Left ventricle myocardium inferior (tissue), 1 donor: Measurements from ENCODE around the gene MACROD2. TPM values are rescaled to one million over a fixed set of nuclear protein-coding genes. Genes with fewer than 3 reads are reported as not detected.
"Not testable (repeated sequence)": the region's sequence is repeated elsewhere in the genome, so short reads cannot be mapped to it uniquely, and the experiment has no call there.

Experiments used
- DNase-seq: peaks from one replicate; pipeline ENCODE4 v3.0.0-alpha.2; 2020
- H3K27ac ChIP-seq: fragments of 200-600 bp; replicated peaks from 2 replicates; pipeline ENCODE4 v1.8.0; 2021
- H3K27me3 ChIP-seq: fragments of 200-600 bp; 2 replicates; pipeline ENCODE4 v1.8.0; 2021; ENCODE audit warnings: low read depth
- H3K36me3 ChIP-seq: fragments of 200-600 bp; 2 replicates; pipeline ENCODE4 v1.8.0; 2021
- H3K4me1 ChIP-seq: fragments of 200-600 bp; 2 replicates; pipeline ENCODE4 v1.8.0; 2021
- H3K4me3 ChIP-seq: fragments of 200-600 bp; 2 replicates; pipeline ENCODE4 v1.8.0; 2021; ENCODE audit warnings: mild to moderate bottlenecking, moderate library complexity
- H3K9me3 ChIP-seq: fragments of 200-600 bp; replicated peaks from 2 replicates; pipeline ENCODE4 v1.8.0; 2021
- intact Hi-C: fragments of 100-400 bp; cut with micrococcal nuclease; formaldehyde crosslinking; loops from one replicate; pipeline ENCODE4 v1.11.0; 2022
- total RNA-seq: library from RNA; stranded (reverse); fragmentation: NEBNext Ultra II Directional; extraction: Animal tissue kit (Norgen Biotek cat#: 25700); gene quantifications from one replicate; pipeline ENCODE4 v1.2.1, GENCODE V29; 2021
- TF ChIP-seq, protein P1 (sequence below): fragments of 200-600 bp; IDR thresholded peaks from 2 replicates; pipeline ENCODE4 v1.8.0; 2021; ENCODE audit warnings: antibody characterized with exemption, mild to moderate bottlenecking, borderline replicate concordance
- donor health status: DM: no; HTN: yes; CAD: no; lungs with severe emphysema.

The MACROD2 gene
- total RNA-seq, 1 donor from 2014 or later = 3.6 TPM

DNA sequence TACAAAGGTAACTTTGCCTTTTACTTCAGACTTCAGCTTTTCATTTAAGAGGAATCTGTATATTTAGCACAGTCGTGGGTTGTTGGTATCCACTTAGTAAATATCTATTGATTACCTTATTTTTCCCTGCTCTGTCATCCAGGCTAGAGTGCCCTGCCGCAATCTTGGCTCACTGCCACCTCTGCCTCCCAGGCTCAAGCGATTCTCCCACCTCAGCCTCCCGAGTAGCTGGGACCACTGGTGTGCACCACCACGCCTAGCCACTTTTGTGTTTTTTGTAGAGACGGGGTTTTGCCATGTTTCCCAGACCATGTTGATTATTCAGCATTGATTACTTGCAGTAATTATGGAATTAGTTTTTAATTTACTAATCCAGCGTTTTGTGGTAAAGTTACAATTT, 41.3 kb downstream of the MACROD2 start:
- no peaks in the 10 kb centered on the region for H3K36me3 ChIP-seq
- no peak overlapping the region for H3K27ac ChIP-seq
- DNase-seq = no peak
- H3K4me3 ChIP-seq = no peak overlapping the region
- H3K9me3 ChIP-seq = no peaks in the 10 kb centered on the region
- H3K27me3 ChIP-seq = no peaks in the 10 kb centered on the region
- no peaks in the 10 kb centered on the region for H3K4me1 ChIP-seq
- TF ChIP-seq, protein P1, sequence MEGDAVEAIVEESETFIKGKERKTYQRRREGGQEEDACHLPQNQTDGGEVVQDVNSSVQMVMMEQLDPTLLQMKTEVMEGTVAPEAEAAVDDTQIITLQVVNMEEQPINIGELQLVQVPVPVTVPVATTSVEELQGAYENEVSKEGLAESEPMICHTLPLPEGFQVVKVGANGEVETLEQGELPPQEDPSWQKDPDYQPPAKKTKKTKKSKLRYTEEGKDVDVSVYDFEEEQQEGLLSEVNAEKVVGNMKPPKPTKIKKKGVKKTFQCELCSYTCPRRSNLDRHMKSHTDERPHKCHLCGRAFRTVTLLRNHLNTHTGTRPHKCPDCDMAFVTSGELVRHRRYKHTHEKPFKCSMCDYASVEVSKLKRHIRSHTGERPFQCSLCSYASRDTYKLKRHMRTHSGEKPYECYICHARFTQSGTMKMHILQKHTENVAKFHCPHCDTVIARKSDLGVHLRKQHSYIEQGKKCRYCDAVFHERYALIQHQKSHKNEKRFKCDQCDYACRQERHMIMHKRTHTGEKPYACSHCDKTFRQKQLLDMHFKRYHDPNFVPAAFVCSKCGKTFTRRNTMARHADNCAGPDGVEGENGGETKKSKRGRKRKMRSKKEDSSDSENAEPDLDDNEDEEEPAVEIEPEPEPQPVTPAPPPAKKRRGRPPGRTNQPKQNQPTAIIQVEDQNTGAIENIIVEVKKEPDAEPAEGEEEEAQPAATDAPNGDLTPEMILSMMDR = no peak
- intact Hi-C loops = no loop called here

DNA sequence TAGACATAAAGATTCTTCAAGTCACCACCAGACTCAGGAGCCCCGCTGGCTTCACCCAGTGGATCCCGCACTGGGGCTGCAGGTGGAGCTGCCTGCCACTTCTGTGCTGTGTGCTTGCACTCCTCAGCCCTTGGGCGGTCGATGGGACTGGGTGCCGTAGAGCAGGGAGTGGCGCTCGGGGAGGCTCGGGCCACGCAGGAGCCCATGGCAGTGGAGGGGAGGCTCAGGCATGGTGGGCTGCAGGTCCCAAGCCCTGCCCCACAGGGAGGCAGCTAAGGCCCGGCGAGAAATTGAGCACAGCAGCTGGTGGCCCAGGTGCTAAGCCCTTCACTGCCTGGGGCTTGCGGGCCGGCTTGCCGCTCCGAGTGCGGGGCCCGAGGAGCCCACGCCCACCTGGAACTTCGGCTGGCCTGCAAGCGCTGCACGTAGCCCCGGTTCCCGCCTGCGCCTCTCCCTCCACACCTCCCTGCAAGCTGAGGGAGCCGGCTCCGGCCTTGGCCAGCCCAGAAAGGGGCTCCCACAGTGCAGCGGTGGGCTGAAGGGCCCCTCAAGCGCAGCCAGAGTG, 49.5 kb downstream of the MACROD2 start:
- H3K4me3 ChIP-seq, intact Hi-C loops, H3K27me3 ChIP-seq, H3K4me1 ChIP-seq, H3K36me3 ChIP-seq, DNase-seq, H3K9me3 ChIP-seq, H3K27ac ChIP-seq: not testable (repeated sequence)

DNA sequence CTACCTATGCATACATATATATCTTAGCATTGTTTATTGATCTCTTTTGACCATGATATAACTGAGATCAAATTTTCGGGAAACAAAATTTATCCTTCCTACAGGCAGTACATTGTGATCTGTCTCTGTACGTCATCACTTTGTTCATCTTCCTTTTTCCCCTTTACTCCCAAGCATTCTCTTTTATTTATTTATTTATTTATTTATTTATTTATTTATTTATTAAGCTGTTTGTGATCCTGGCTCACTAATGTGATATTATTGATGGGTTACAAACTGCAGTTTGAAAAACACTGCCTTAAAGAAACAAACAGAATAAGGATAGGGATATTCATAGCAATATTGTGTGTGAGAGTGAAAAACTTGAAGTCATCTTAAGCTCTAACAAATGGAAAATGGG, 51.2 kb downstream of the MACROD2 start:
- Histone ChIP-seq H3K27ac (no peak overlapping the region), H3K36me3 (no peaks in the 10 kb centered on the region), H3K9me3 (no peaks in the 10 kb centered on the region), H3K4me3 (no peak overlapping the region), H3K4me1 (no peaks in the 10 kb centered on the region), H3K27me3 (no peaks in the 10 kb centered on the region)
- DNase-seq = no peak
- intact Hi-C loops = no loop called here
- TF ChIP-seq, protein P1 = no peak

DNA sequence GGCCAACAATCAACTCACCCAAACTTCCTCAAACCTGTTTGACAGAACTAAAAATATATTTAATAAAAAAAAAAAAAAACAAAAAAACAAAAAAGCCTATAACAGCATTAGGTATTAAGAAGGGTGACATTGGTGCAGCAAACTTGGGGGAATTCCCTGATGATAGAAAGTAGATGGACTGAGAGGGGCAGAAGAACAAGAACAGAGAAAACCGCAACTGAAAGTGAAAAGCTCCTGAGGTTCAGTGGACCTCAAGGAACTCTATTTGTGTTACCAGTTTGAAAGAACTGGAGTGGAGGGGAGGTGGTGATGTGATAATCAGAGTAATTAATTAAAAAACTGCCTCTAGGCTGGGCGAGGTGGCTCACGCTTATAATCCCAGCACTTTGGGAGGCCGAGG, 53.8 kb downstream of the MACROD2 start:
- H3K9me3 ChIP-seq = no peaks in the 10 kb centered on the region
- TF ChIP-seq, protein P1 = no peak
- H3K36me3 ChIP-seq = no peaks in the 10 kb centered on the region
- H3K4me3 ChIP-seq = no peak overlapping the region
- intact Hi-C loops = no loop called here
- H3K4me1 ChIP-seq = no peaks in the 10 kb centered on the region
- DNase-seq = no peak
- no peak overlapping the region for H3K27ac ChIP-seq
- no peaks in the 10 kb centered on the region for H3K27me3 ChIP-seq

DNA sequence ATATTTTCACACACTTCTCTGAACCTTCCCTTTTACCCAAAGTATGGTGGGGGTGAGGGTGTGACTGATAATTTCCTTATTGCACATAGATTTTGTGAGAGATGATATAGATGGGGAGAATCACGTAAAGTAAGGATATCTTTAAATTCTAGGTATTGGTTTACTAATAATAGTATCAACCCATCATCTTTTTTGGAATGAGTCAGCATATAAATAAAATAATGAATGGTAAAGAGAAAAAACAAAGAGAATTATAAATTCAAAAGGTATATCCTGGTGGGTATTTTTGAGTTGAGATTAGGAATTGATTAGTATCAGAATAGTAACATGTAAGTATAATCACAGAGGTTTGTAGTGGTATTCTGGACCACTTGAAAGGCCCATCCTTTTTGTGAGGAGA, 56.1 kb downstream of the MACROD2 start:
- DNase-seq = no peak
- Histone ChIP-seq H3K4me3 (no peak overlapping the region), H3K27ac (no peak overlapping the region), H3K27me3 (no peaks in the 10 kb centered on the region), H3K36me3 (no peaks in the 10 kb centered on the region), H3K4me1 (no peaks in the 10 kb centered on the region), H3K9me3 (no peaks in the 10 kb centered on the region)
- TF ChIP-seq, protein P1 = no peak
- intact Hi-C loops = no loop called here

DNA sequence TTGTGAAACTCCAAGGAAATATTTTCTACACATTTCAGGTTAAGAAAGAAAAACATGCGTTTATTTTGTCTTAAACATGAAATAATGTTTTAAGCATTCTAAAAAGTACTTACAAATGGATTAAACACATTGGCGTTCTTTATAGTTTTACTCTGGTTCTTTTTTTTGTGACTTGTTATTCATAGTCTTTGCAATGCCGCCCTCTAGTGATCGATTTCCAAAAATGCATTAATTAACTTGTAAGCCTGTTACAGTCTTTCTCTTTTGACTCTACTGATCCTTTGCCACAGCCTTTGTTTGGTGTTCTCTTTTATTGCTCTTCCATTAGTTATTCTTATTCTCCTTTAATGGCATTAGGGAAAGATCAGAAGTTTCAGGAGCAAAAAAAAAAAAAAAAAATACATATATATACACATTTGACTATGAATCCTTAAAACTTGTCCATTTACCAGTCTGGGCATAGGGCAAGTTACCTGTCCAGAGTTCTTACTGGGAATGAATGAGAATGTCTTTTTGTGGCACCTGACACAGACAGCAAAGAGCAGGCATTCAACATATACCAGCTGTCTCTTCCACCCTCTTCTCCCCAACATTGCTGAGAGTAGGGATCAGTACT, 59.9 kb downstream of the MACROD2 start:
- no peak for DNase-seq
- Histone ChIP-seq H3K9me3 (no peaks in the 10 kb centered on the region), H3K27me3 (no peaks in the 10 kb centered on the region), H3K27ac (no peak overlapping the region), H3K36me3 (no peaks in the 10 kb centered on the region), H3K4me1 (no peaks in the 10 kb centered on the region), H3K4me3 (no peak overlapping the region)
- intact Hi-C loops = no loop called here
- TF ChIP-seq, protein P1 = peak; percentile 65
